HG03025 (cell line): Measurements from ENCODE around the gene NPIPA7.
"Not testable (repeated sequence)": the region's sequence is repeated elsewhere in the genome, so short reads cannot be mapped to it uniquely, and the experiment has no call there.

Experiments
- ATAC-seq: cut with Tn5 transposase; IDR thresholded peaks from one replicate; pipeline ENCODE4 v1.9.1; 2021; ENCODE audit warnings: mild to moderate bottlenecking, moderate library complexity; ENCODE audit not compliant: unreplicated experiment, low FRiP score

The NPIPA7 gene

GRCh38 chr16:16417914-16418544 lies 39.1 kb downstream of the NPIPA7 start:
- not testable (repeated sequence) for ATAC-seq

- ATAC-seq: not testable (repeated sequence)
These were observed 41.6 kb downstream of the NPIPA7 start for GRCh38 chr16:16420515-16420914.

GRCh38 chr16:16425146-16425545 lies 46.2 kb downstream of the NPIPA7 start:
- ATAC-seq: not testable (repeated sequence)

- ATAC-seq: not testable (repeated sequence)
These were observed 52.2 kb downstream of the NPIPA7 start for GRCh38 chr16:16431135-16431534.

GRCh38 chr16:16434711-16435110 lies 55.8 kb downstream of the NPIPA7 start:
- not testable (repeated sequence) for ATAC-seq

- ATAC-seq: not testable (repeated sequence)
These were observed 62.5 kb downstream of the NPIPA7 start for GRCh38 chr16:16441401-16441800.
